Measurements from ENCODE around the gene ADRB2. TPM values are rescaled to one million over a fixed set of nuclear protein-coding genes. Genes with fewer than 3 reads are reported as not detected.

ADRB2 gene
- total RNA-seq, 4 donors from 2014 or later, result 1.00 to 3.5 (median 1.7) TPM

GRCh38 chr5:148849461-148849860 lies 23.1 kb downstream of the ADRB2 start:
- H3K27ac ChIP-seq, result peak overlapping the region in 2 of 4 donors; percentile 9 to 47
- TF ChIP-seq EP300 (IDR thresholded peaks at IDR 0.05; ENCODE audit: low read depth), result no peak
- TF ChIP-seq POLR2AphosphoS5 (IDR thresholded peaks at IDR 0.05), result no peak
- TF ChIP-seq POLR2A (IDR thresholded peaks at IDR 0.05), result no peak
- no peak for TF ChIP-seq CTCF (IDR thresholded peaks at IDR 0.05)
- intact Hi-C loops (cut with DNase I; ENCODE audit: low total_unique reads) (no loop called here), in situ Hi-C loops (cut with MboI; ENCODE audit: low pct_ligation_motif_present in 1 of 4, low pct_unique_long_range_greater_than_20kb in 1 of 4, low sequenced_read_pairs in 3 of 4) (no loop called here)
- no peaks in the 10 kb centered on the region for H3K4me1 ChIP-seq
- H3K36me3 ChIP-seq, result no peaks in the 10 kb centered on the region
- DNase-seq, result peak; percentile 33
- H3K9me3 ChIP-seq, result no peaks in the 10 kb centered on the region
- WGBS, 2 donors (ENCODE audit: low coverage in 1 of 2), result 70 to 75% methylated on average over 3 to 4 of the region's 4 CpGs
- no peak overlapping the region for H3K4me3 ChIP-seq
- no peaks in the 10 kb centered on the region for H3K27me3 ChIP-seq

GRCh38 chr5:148850836-148851235 lies 24.4 kb downstream of the ADRB2 start:
- DNase-seq, result no peak
- Histone ChIP-seq H3K36me3 (no peaks in the 10 kb centered on the region), H3K27ac (no peak overlapping the region), H3K4me1 (peaks cover 0 to 9% (median 0%) of the 10 kb centered on the region in 4 donors), H3K4me3 (no peak overlapping the region), H3K27me3 (no peaks in the 10 kb centered on the region), H3K9me3 (no peaks in the 10 kb centered on the region)
- in situ Hi-C loops (cut with MboI; ENCODE audit: low pct_ligation_motif_present in 1 of 4, low pct_unique_long_range_greater_than_20kb in 1 of 4, low sequenced_read_pairs in 3 of 4) (no loop called here), intact Hi-C loops (cut with DNase I; ENCODE audit: low total_unique reads) (no loop called here)
- 67 to 75% methylated on average over 1 to 2 of the region's 2 CpGs for WGBS, 2 donors (ENCODE audit: low coverage in 1 of 2)
- TF ChIP-seq POLR2A (IDR thresholded peaks at IDR 0.05) (no peak), EP300 (IDR thresholded peaks at IDR 0.05; ENCODE audit: low read depth) (no peak), POLR2AphosphoS5 (IDR thresholded peaks at IDR 0.05) (no peak), CTCF (IDR thresholded peaks at IDR 0.05) (no peak)

GRCh38 chr5:148853868-148854267 lies 27.5 kb downstream of the ADRB2 start:
- TF ChIP-seq POLR2AphosphoS5 (IDR thresholded peaks at IDR 0.05) (no peak), CTCF (IDR thresholded peaks at IDR 0.05) (no peak), EP300 (IDR thresholded peaks at IDR 0.05; ENCODE audit: low read depth) (no peak), POLR2A (IDR thresholded peaks at IDR 0.05) (no peak)
- intact Hi-C loops (cut with DNase I; ENCODE audit: low total_unique reads), result no loop called here
- Histone ChIP-seq H3K9me3 (no peaks in the 10 kb centered on the region), H3K4me1 (peaks cover 0 to 14% (median 0%) of the 10 kb centered on the region in 4 donors), H3K27me3 (no peaks in the 10 kb centered on the region), H3K27ac (no peak overlapping the region), H3K4me3 (no peak overlapping the region), H3K36me3 (no peaks in the 10 kb centered on the region)
- in situ Hi-C loops (cut with MboI; ENCODE audit: low pct_ligation_motif_present in 1 of 4, low pct_unique_long_range_greater_than_20kb in 1 of 4, low sequenced_read_pairs in 3 of 4), result no loop called here
- 88 to 100% methylated on average over 1 to 2 of the region's 2 CpGs for WGBS, 2 donors (ENCODE audit: low coverage in 1 of 2)
- no peak for DNase-seq

- WGBS, 2 donors (ENCODE audit: low coverage in 1 of 2), result 58 to 83% methylated on average over 3 to 5 of the region's 5 CpGs
- intact Hi-C loops (cut with DNase I; ENCODE audit: low total_unique reads) (no loop called here), in situ Hi-C loops (cut with MboI; ENCODE audit: low pct_ligation_motif_present in 1 of 4, low pct_unique_long_range_greater_than_20kb in 1 of 4, low sequenced_read_pairs in 3 of 4) (no loop called here)
- no peaks in the 10 kb centered on the region for H3K27me3 ChIP-seq
- H3K36me3 ChIP-seq, result no peaks in the 10 kb centered on the region
- no peak for TF ChIP-seq CTCF (IDR thresholded peaks at IDR 0.05)
- H3K27ac ChIP-seq, result no peak overlapping the region
- no peaks in the 10 kb centered on the region for H3K9me3 ChIP-seq
- no peak overlapping the region for H3K4me3 ChIP-seq
- DNase-seq, result no peak
- peaks cover 0 to 14% (median 0%) of the 10 kb centered on the region in 4 donors for H3K4me1 ChIP-seq
Measured at GRCh38 chr5:148855249-148856008, 29.0 kb downstream of the ADRB2 start.
